Hematopoietic multipotent progenitor cell treated with erythropoietin and hydrocortisone succinate and interleukin-3 and kit ligand, for 17 days (in vitro differentiated cells): ENCODE results near the gene TRIP12.
"Not testable (repeated sequence)": the region's sequence is repeated elsewhere in the genome, so short reads cannot be mapped to it uniquely, and the experiment has no call there.

Experiments
- DNase-seq: peaks from one replicate; pipeline ENCODE4 v3.0.0-alpha.2; 2015; ENCODE audit warnings: low spot score

Gene TRIP12

GRCh38 chr2:229921892-229922448 lies at the start of gene TRIP12:
TRIP12 (minus strand) TSS chr2:229922009; CDS start chr2:229880079, 41,930 bp downstream.
- DNase-seq: peak; percentile 94

DNA sequence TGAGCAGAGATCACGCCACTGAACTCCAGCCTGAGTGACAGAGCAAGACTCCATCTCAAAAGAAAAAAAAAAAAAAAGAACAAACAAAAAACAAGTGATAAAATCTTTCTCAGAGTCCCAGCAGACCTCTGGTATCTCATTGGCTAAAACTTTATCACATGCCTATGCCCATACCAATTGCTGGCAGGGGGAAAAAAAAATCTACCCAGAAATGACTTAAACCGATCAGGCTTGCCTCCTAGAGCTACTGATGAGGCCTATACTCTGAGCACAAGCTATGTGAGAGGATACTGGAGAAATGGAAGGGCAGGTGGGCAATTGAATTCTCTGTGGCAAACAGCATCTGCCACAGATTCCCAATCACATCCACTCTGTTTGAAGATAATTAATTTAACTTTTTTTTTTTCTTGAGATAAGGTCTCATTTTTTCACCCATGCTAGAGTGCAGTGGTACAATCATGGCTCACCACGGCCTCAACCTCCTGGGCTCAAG lies 49.5 kb upstream of the TRIP12 start:
- DNase-seq: no peak

- DNase-seq: no peak
Measured at GRCh38 chr2:229970406-229970805, 48.6 kb upstream of the TRIP12 start.

DNA sequence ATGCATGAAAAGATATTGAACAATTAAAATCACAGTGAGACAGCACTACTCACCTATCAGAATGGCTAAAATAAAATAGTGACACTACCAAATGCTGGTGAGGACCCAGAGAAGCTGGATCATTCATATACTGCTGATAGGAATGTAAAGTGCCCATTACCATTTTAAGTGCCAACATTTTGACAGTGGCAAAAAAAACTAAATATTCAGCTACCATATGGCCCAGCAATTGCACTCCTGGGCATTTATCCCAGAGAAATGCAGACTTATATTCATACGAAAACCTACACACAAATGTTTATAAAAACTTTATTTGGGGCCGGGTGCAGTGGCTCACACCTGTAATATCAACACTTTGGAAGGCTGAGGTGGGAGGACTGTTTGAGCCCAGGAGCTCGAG lies 48.1 kb upstream of the TRIP12 start:
- no peak for DNase-seq

- DNase-seq: not testable (repeated sequence)
Measured at GRCh38 chr2:229963596-229963995, 41.8 kb upstream of the TRIP12 start.

DNA sequence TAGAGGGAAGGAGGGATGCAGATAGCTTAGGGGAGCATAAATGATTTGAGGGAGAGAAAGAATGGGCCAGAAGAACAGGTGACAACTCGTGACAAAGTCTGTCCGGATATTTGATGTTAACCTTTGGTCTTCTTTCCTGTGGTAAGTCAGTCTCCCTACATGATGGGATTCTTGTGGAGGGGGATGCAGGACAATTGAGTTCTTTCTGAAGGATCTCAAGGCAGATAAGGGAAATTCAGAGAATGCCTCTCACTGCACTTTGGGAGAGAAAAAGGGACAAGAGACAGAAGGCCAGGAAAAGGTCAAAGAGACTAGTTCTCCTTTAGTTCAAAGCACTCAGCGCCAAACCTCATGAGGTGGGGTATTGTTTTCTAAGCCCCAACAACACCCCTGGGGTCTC lies 34.7 kb upstream of the TRIP12 start:
- DNase-seq: no peak

DNA sequence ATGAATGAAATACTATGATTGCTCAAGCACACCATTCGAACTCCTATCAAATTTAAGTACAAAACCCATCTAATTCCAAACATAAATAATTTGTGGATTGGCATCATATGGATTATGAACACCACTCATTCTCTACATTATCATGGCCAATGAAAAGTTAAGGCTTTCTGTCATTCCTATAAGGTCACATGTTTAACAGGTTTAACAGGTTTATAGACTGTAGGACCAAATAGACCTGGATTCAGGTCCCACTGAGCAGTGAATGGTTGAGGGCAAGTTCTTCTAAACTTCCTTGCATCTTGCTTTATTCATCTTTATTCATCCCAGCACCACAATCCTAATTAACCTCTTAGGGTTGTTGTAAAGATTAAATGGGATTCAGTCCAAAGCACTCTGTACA lies 33.9 kb upstream of the TRIP12 start:
- DNase-seq: no peak

GRCh38 chr2:229952256-229952835 lies 30.5 kb upstream of the TRIP12 start:
- DNase-seq: no peak

DNA sequence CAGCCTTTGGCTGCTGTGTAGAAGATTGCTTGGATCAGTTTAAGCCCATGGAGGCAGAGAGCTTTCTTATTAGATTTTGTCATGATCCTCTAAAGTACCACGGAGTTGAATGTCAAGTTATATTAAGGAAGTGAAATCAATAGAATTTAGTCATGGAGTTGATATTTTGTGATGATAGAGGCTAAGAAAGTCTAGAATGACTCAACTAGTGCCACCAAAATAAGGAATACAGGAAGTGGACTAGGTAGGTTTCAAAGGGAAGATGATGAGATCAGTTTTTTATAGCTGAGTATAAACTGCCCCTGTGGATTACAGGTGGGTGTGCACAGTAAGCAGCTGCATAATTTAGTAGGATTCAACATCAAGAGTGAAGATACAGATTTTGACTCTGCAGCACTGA lies 25.7 kb upstream of the TRIP12 start:
- DNase-seq: no peak

- DNase-seq: no peak
Measured at GRCh38 chr2:229945975-229946374, 24.2 kb upstream of the TRIP12 start.

GRCh38 chr2:229943770-229944449 lies 22.1 kb upstream of the TRIP12 start:
- DNase-seq: no peak

DNA sequence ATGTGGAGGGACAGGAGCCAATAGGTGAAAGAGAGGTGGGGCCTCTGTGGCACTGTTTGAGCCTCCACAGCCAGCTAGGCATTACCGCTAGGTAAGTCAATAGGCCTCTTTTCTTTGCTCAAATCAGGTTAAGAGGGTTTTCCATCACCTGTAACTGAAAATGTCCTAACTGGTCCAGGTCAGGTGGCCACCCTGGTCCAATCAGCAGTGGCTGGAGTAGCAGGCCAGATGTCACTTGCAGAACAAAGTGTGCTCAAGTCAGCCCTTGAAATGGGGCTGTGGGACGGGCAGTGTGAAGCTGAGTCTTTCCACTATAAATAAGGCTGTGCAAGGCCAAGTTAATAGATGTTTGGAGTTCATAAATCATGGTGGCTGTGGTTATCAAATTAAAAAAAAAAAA lies 21.4 kb upstream of the TRIP12 start:
- no peak for DNase-seq

GRCh38 chr2:229942671-229943070 lies 20.9 kb upstream of the TRIP12 start:
- no peak for DNase-seq

DNA sequence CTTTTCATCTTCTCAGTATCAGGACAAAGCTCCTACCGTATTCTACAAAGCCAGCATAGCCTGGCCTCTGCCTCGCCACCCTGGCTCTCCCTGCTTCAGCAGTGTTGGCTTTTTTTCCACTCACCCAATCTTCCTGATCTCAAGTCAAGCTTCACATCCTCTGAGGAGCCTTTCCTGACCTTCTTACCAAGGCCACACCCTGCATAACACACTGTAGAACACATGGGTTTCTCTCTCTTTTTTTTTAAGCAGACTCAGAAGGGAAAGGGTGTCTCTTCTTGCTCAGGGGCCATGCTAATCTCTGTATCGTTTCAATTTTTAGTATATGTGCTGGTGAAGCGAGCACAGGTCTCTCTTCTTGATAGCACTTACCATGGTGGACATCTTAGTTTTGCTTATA lies 15.7 kb upstream of the TRIP12 start:
- no peak for DNase-seq

GRCh38 chr2:229931241-229931640 lies 9.4 kb upstream of the TRIP12 start:
- no peak for DNase-seq

- no peak for DNase-seq
Measured at GRCh38 chr2:229930656-229931055, 8.8 kb upstream of the TRIP12 start.

DNA sequence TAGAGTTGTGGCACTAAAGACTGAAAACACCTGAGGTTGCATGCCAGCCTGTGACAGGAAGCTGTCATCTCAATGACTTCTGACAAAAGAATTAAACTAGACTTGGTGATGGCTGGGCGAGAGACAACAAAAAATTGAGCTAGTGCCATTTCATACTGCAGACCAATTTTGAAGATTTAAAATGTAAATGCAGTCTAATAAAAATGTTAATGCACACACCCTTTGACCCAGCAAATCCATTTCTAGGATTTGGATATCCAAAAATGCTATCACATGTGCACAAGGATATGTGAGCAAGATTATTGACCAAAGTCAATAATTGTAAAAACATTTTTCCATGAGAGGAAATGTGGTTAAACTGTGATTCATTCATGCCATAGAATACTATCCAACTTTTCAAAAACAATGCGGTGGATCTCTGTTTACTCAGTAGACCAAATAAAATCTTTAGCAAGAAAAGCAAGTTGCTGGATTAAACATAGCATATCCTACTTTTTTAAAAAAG lies 6.1 kb upstream of the TRIP12 start:
- no peak for DNase-seq

- no peak for DNase-seq
Measured at GRCh38 chr2:229925201-229925600, 3.4 kb upstream of the TRIP12 start.

DNA sequence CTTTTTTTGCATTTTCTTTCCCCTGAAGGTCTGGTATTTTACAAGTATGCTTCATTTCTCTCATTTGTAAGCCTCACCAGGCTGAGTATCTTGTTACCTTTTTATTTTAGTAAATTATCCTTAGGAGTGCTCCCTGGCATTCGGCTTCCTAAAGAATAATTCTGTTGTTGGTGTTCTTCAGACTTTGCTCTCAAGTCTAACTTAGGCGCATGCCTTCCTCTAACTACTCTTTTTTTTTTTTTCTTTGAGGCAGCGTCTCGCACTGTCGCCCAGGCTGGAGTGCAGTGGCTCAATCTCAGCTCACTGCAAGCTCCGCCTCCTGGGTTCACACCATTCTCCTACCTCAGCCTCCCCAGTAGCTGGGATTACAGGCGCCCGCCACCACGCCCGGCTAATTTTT lies 2.7 kb upstream of the TRIP12 start:
- not testable (repeated sequence) for DNase-seq

DNA sequence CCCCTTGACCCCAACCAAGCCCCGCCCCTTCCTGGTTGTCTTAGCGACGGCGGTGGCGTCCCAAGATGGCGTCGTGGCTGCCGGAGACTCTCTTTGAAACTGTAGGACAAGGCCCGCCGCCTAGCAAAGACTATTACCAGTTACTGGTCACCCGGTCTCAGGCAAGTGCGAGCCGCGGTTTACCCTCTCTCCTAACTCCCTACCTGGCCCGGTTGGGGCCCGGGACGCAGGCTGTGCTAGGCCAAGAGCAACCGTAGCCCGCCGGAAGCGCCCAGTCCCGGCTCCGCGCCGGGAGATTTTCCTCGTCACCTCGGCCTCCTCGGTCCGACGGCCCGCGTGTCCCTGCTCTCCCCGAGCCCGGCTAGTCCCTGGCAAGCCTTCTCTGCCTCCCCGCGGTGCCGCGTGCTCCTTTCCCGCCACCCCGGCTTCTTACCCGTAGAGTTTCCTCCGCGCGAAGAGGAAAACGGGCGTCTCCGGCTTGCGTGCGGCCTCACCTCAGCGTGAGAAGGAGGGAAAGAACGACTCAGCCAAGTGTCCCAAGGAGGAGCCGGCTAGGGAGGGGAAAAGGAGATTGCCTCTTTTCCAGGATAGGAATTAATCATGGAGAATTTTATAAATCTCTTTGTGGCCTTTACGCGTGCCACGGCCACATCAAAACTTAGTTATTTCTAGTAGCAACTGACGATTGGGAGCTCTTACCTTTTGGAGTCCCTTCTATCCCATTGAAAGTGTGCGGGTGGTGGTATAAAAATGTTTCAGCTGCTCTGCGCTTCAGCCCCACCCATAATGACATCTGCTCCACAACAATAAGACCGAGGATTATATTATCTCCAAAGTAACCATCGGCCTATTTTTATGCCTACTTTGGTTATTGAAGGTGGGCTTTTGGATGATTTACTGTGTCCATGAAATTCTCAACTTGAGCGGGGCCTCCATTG lies 909 bp upstream of the TRIP12 start, which contains the start of gene FBXO36:
Gene FBXO36 (plus strand): TSS at position 55 of the 938 bp plus-strand sequence. CDS start 11 bp downstream, at position 66.
- no peak for DNase-seq

GRCh38 chr2:229921101-229921891 lies 513 bp downstream of the TRIP12 start:
- DNase-seq: peak; percentile 67
